HepG2 (cell line): ENCODE data around the gene THRSP. TPM values are rescaled to one million over a fixed set of nuclear protein-coding genes. Genes with fewer than 3 reads are reported as not detected.
"Not testable (repeated sequence)": the region's sequence is repeated elsewhere in the genome, so short reads cannot be mapped to it uniquely, and the experiment has no call there.

Experiments used
- ATAC-seq: fragments of 200-7000 bp; cut with Tn5 transposase; 3 replicates; pipeline ENCODE4 v1.9.1; 2020; ENCODE audit warnings: mild to moderate bottlenecking, moderate library complexity
- BruUV-seq: library from RNA; stranded (reverse); fragments of 400-500 nt; replicated peaks from 2 replicates; lab custom pipeline; 2021; lab: Mats Ljungman, UMichigan
- CTCF ChIA-PET: fragments of 300-600 bp; formaldehyde crosslinking; extraction: SDS; loops from one replicate; lab custom pipeline; 2021; ENCODE audit warnings: low total read pairs, inconsistent platforms, low intra/inter-chr PET ratio; lab: Yijun Ruan, JAX
- POLR2A ChIA-PET: fragments of 350-600 bp; sonication (Branson Sonifier 250); formaldehyde crosslinking; loops from one replicate; lab custom pipeline; 2020; ENCODE audit warnings: antibody characterized with exemption, inconsistent platforms; lab: Yijun Ruan, JAX
- DNase-seq: peaks from one replicate; pipeline ENCODE4 v3.0.0-alpha.2; 2015; ENCODE audit warnings: low spot score
- FAIRE-seq: peaks from 3 replicates; lab custom pipeline; 2011; peaks lifted over from hg19 to GRCh38; lab: Jason Lieb, UNC
- H2AFZ ChIP-seq: one replicate; pipeline ENCODE4 v1.6.1; 2011; ENCODE audit warnings: low read length, inconsistent platforms
- H3K27ac ChIP-seq: fragments of 300-600 bp; 3 replicates; pipeline ENCODE4 v1.8.0; 2011; ENCODE audit warnings: mixed run types, mild to moderate bottlenecking, mixed read lengths, low read length, inconsistent platforms; ENCODE audit not compliant: insufficient read depth; ENCODE audit errors: extremely low read length
- H3K27me3 ChIP-seq, 2 experiments: fragments of 200-600 bp in 1 of 2; 2 replicates in 1 of 2; 3 replicates in 1 of 2; pipeline versions ENCODE4 v1.6.0 to v1.8.0; 2011; ENCODE audit warnings: low read length in 2 of 2, mild to moderate bottlenecking in 2 of 2, moderate library complexity in 2 of 2, inconsistent platforms in 1 of 2; ENCODE audit not compliant: insufficient read depth in 2 of 2, control insufficient read depth in 1 of 2
- H3K36me3 ChIP-seq, 2 experiments: fragments of 200-600 bp in 1 of 2; replicated peaks in 1 of 2; 2 replicates in 1 of 2; 3 replicates in 1 of 2; pipeline versions ENCODE4 v1.5.1 to v1.8.0; 2011; ENCODE audit warnings: low read length in 2 of 2, inconsistent platforms in 1 of 2; ENCODE audit not compliant: insufficient read depth in 2 of 2, control insufficient read depth in 1 of 2
- H3K4me1 ChIP-seq: 2 replicates; pipeline ENCODE4 v1.5.1; 2012; ENCODE audit warnings: low read length, inconsistent platforms; ENCODE audit not compliant: insufficient read depth
- H3K4me2 ChIP-seq: 2 replicates; pipeline ENCODE4 v1.6.0; 2011; ENCODE audit warnings: low read depth, low read length, inconsistent platforms
- H3K4me3 ChIP-seq, 3 experiments: fragments of 200-600 bp in 1 of 3; sonication (generic), shearing (Covaris generic) in 1 of 3; replicated peaks in 1 of 3; 2 replicates each; pipeline ENCODE4 v1.5.1; 2011 to 2016; ENCODE audit warnings: low read length in 3 of 3, inconsistent platforms in 2 of 3, low read depth in 2 of 3, mild to moderate bottlenecking in 2 of 3, control low read depth in 1 of 3, mixed read lengths in 1 of 3; ENCODE audit not compliant: insufficient read depth in 1 of 3
- H3K79me2 ChIP-seq: one replicate; pipeline ENCODE4 v1.6.1; 2011; ENCODE audit warnings: low read length, inconsistent platforms; ENCODE audit not compliant: insufficient read depth
- H3K9ac ChIP-seq: 2 replicates; pipeline ENCODE4 v1.6.0; 2011; ENCODE audit warnings: mild to moderate bottlenecking, low read depth, low read length, inconsistent platforms; ENCODE audit not compliant: insufficient read depth
- H3K9me3 ChIP-seq: 2 replicates; pipeline ENCODE4 v1.5.1; 2012; ENCODE audit warnings: mild to moderate bottlenecking, low read length
- H4K20me1 ChIP-seq: 2 replicates; pipeline ENCODE4 v1.6.0; 2011; ENCODE audit warnings: inconsistent platforms, mild to moderate bottlenecking, low read length, moderate library complexity; ENCODE audit not compliant: insufficient read depth
- FOXO1 ChIP-seq: sonication (generic); formaldehyde crosslinking; IDR thresholded peaks from 2 replicates; pipeline ENCODE4 v1.4.0; 2020; ENCODE audit warnings: missing genetic modification reagents
- FOXP1 ChIP-seq, 2 experiments: fragments of 450-650 bp in 1 of 2; IDR thresholded peaks; 2 replicates each; pipeline ENCODE4 v1.6.1; 2017 to 2018; ENCODE audit warnings: antibody characterized with exemption in 1 of 2
- SCMH1 ChIP-seq: sonication (generic); formaldehyde crosslinking; IDR thresholded peaks from 2 replicates; pipeline ENCODE4 v1.9.0; 2021; ENCODE audit warnings: missing genetic modification reagents, mild to moderate bottlenecking, borderline replicate concordance
- ZBTB20 ChIP-seq: sonication (generic); formaldehyde crosslinking; IDR thresholded peaks from 2 replicates; pipeline ENCODE4 v1.8.1; 2023; ENCODE audit warnings: missing genetic modification reagents, low read depth, mild to moderate bottlenecking, borderline replicate concordance
- ZNF17 ChIP-seq: sonication (generic); formaldehyde crosslinking; IDR thresholded peaks from 2 replicates; pipeline ENCODE4 v1.5.0; 2020; ENCODE audit warnings: mild to moderate bottlenecking, missing genetic modification reagents
- ZNF614 ChIP-seq: IDR thresholded peaks from 2 replicates; pipeline ENCODE4 v1.6.1; 2018; ENCODE audit warnings: missing biosample characterization, missing genetic modification reagents, inconsistent platforms, borderline replicate concordance
- ZNF792 ChIP-seq: IDR thresholded peaks from 2 replicates; pipeline ENCODE4 v1.6.1; 2016
- WGBS: methylation state at CpG from one replicate; pipeline ENCODE4 v1.1.6; 2017; ENCODE audit warnings: low lambda C conversion rate; 5-methylcytosine and 5-hydroxymethylcytosine counted together
- in situ Hi-C: cut with HindIII; loops from 2 replicates; pipeline ENCODE4 v1.10.0; 2017; ENCODE audit warnings: low pct_unique_long_range_greater_than_20kb; ENCODE audit not compliant: extremely low pct_ligation_motif_present
- intact Hi-C: fragments of 100-400 bp; cut with micrococcal nuclease; formaldehyde crosslinking; loops from one replicate; pipeline ENCODE4 v1.10.0; 2022; ENCODE audit not compliant: unreplicated experiment
- polyA plus RNA-seq, 8 experiments: library from polyadenylated mRNA; depleted of rRNA in 3 of 8; stranded (reverse) in 7 of 8; unstranded in 1 of 8; fragments of >200 nt; fragmentation: Illumina TruSeq in 4 of 8; extraction: Trizol in 4 of 8; gene quantifications; 2 replicates each; pipeline versions ENCODE4 v1.2.1 to v1.2.3, GENCODE V29; 2011 to 2016; ENCODE audit warnings: low read depth in 4 of 8, missing spikeins in 1 of 8, mixed read lengths in 1 of 8; ENCODE audit not compliant: insufficient read depth in 1 of 8
- total RNA-seq, 5 experiments: library from RNA; depleted of rRNA; stranded (reverse); fragments of >200 nt; fragmentation: Illumina TruSeq; extraction: Trizol; gene quantifications; 2 replicates each; pipeline ENCODE4 v1.2.3, GENCODE V29; 2016; ENCODE audit warnings: low read depth in 1 of 5
- TF ChIP-seq, protein P1 (sequence below): sonication (generic); formaldehyde crosslinking; IDR thresholded peaks from 2 replicates; pipeline ENCODE4 v1.4.0; 2020; ENCODE audit warnings: mild to moderate bottlenecking, low read depth, missing genetic modification reagents
- TF ChIP-seq, protein P2 (sequence below): sonication (generic); formaldehyde crosslinking; IDR thresholded peaks from 2 replicates; pipeline ENCODE4 v1.8.1; 2023; ENCODE audit warnings: mild to moderate bottlenecking, missing genetic modification reagents
- TF ChIP-seq, protein P3 (sequence below): IDR thresholded peaks from 2 replicates; pipeline ENCODE4 v1.6.1; 2018; ENCODE audit warnings: missing genetic modification reagents
- TF ChIP-seq, protein P4 (sequence below): sonication (generic); formaldehyde crosslinking; IDR thresholded peaks from 2 replicates; pipeline ENCODE4 v1.5.1; 2020; ENCODE audit warnings: mild to moderate bottlenecking, missing genetic modification reagents, borderline replicate concordance
- TF ChIP-seq, protein P5 (sequence below): sonication (generic); formaldehyde crosslinking; IDR thresholded peaks from 2 replicates; pipeline ENCODE4 v1.8.0; 2022; ENCODE audit warnings: mild to moderate bottlenecking, missing genetic modification reagents, borderline replicate concordance

THRSP gene
- total and polyA plus RNA-seq, 2 of the 13 experiments (the other 11 are each of a cell fraction or from before 2014, with no cell fraction given) = 0.13 to 0.58 TPM

DNA sequence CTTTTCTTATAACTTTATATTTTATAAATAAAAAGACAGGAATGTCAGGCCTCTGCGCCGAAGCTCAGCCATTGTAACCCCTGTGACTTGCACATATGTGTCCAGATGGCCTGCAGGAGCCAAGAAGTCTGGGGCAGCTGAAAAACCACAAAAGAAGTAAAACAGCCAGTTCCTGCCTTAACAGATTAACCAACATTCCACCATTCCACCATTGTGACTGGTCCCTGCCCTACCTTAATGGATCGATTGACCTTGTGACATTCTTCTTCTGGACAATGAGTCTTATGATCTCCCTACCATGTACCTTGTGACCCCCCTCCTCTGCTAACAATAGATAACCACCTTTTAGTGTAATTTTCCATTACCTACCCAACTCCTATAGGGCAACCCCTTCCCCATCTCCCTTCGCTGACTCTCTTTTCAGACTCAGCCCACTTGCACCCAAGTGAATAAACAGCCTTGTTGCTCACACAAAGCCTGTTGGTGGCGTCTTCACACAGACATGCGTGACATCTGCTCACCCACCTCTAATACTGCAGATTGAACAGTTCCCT is 22.9 kb downstream of the THRSP start (continued):
- TF ChIP-seq FOXP1 (IDR thresholded peaks at IDR 0.05) = not testable (repeated sequence)
- peak; percentile 82; the same call in 1 of the 2 replicates for TF ChIP-seq FOXP1 (CRISPR knock-in tag; IDR thresholded peaks at IDR 0.05)
- peak; percentile 66 for TF ChIP-seq FOXO1
- TF ChIP-seq ZNF792 (CRISPR knock-in tag) = 0 out of 2 replicates have a peak, but pooled peaks have one; percentile 63

DNA sequence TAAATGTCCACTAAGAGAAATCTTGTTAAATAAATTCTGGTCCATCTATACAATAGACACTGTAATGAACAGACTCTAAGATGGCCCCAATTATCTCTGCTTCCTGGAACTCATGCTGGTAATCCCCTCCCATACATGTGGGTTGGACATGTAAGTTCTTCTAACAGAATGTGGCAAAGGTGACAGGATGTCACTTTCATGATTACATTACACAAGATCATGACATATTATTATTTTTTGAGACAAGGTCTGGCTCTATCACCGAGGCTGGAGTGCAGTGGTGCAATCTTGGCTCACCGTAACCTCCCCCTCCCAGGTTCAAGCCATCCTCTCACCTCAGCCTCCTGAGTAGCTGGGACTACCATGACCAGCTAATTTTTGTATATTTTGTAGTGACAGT is 30.6 kb downstream of the THRSP start:
- FAIRE-seq (no peak), ATAC-seq (no peak), DNase-seq (no peak)
- H3K27ac ChIP-seq = no peak overlapping the region
- WGBS = 100% methylated on average over 2 of the region's 2 CpGs
- no peaks in the 10 kb centered on the region for H3K9me3 ChIP-seq
- no peak overlapping the region for H3K4me3 ChIP-seq
- H4K20me1 ChIP-seq = no peaks in the 10 kb centered on the region
- H3K4me1 ChIP-seq = peaks cover 49% of the 10 kb centered on the region
- in situ Hi-C loops = no loop called here
- BruUV-seq = no TSS peak
- peaks cover 2 to 8% of the 10 kb centered on the region in 2 experiments; a peak in 2 of 5 replicates for H3K36me3 ChIP-seq
- no peak overlapping the region for H2AFZ ChIP-seq
- no peaks in the 10 kb centered on the region for H3K27me3 ChIP-seq
- ChIA-PET CTCF (no interaction called here), POLR2A (no interaction called here)
- intact Hi-C loops = no loop called here
- H3K79me2 ChIP-seq = no peaks in the 10 kb centered on the region
- H3K9ac ChIP-seq = no peak overlapping the region
- H3K4me2 ChIP-seq = no peak overlapping the region
- TF ChIP-seq ZNF614 (no peak), ZNF17 (CRISPR knock-in tag) (no peak), ZBTB20 (CRISPR knock-in tag) (no peak), SCMH1 (no peak)
- TF ChIP-seq, protein P1, sequence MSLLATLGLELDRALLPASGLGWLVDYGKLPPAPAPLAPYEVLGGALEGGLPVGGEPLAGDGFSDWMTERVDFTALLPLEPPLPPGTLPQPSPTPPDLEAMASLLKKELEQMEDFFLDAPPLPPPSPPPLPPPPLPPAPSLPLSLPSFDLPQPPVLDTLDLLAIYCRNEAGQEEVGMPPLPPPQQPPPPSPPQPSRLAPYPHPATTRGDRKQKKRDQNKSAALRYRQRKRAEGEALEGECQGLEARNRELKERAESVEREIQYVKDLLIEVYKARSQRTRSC = no peak
- TF ChIP-seq, protein P2, sequence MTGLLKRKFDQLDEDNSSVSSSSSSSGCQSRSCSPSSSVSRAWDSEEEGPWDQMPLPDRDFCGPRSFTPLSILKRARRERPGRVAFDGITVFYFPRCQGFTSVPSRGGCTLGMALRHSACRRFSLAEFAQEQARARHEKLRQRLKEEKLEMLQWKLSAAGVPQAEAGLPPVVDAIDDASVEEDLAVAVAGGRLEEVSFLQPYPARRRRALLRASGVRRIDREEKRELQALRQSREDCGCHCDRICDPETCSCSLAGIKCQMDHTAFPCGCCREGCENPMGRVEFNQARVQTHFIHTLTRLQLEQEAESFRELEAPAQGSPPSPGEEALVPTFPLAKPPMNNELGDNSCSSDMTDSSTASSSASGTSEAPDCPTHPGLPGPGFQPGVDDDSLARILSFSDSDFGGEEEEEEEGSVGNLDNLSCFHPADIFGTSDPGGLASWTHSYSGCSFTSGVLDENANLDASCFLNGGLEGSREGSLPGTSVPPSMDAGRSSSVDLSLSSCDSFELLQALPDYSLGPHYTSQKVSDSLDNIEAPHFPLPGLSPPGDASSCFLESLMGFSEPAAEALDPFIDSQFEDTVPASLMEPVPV (CRISPR knock-in tag) = no peak
- TF ChIP-seq, protein P3, sequence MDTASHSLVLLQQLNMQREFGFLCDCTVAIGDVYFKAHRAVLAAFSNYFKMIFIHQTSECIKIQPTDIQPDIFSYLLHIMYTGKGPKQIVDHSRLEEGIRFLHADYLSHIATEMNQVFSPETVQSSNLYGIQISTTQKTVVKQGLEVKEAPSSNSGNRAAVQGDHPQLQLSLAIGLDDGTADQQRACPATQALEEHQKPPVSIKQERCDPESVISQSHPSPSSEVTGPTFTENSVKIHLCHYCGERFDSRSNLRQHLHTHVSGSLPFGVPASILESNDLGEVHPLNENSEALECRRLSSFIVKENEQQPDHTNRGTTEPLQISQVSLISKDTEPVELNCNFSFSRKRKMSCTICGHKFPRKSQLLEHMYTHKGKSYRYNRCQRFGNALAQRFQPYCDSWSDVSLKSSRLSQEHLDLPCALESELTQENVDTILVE (CRISPR knock-in tag) = no peak
- TF ChIP-seq, protein P4, sequence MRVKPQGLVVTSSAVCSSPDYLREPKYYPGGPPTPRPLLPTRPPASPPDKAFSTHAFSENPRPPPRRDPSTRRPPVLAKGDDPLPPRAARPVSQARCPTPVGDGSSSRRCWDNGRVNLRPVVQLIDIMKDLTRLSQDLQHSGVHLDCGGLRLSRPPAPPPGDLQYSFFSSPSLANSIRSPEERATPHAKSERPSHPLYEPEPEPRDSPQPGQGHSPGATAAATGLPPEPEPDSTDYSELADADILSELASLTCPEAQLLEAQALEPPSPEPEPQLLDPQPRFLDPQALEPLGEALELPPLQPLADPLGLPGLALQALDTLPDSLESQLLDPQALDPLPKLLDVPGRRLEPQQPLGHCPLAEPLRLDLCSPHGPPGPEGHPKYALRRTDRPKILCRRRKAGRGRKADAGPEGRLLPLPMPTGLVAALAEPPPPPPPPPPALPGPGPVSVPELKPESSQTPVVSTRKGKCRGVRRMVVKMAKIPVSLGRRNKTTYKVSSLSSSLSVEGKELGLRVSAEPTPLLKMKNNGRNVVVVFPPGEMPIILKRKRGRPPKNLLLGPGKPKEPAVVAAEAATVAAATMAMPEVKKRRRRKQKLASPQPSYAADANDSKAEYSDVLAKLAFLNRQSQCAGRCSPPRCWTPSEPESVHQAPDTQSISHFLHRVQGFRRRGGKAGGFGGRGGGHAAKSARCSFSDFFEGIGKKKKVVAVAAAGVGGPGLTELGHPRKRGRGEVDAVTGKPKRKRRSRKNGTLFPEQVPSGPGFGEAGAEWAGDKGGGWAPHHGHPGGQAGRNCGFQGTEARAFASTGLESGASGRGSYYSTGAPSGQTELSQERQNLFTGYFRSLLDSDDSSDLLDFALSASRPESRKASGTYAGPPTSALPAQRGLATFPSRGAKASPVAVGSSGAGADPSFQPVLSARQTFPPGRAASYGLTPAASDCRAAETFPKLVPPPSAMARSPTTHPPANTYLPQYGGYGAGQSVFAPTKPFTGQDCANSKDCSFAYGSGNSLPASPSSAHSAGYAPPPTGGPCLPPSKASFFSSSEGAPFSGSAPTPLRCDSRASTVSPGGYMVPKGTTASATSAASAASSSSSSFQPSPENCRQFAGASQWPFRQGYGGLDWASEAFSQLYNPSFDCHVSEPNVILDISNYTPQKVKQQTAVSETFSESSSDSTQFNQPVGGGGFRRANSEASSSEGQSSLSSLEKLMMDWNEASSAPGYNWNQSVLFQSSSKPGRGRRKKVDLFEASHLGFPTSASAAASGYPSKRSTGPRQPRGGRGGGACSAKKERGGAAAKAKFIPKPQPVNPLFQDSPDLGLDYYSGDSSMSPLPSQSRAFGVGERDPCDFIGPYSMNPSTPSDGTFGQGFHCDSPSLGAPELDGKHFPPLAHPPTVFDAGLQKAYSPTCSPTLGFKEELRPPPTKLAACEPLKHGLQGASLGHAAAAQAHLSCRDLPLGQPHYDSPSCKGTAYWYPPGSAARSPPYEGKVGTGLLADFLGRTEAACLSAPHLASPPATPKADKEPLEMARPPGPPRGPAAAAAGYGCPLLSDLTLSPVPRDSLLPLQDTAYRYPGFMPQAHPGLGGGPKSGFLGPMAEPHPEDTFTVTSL (CRISPR knock-in tag) = no peak
- TF ChIP-seq, protein P5, sequence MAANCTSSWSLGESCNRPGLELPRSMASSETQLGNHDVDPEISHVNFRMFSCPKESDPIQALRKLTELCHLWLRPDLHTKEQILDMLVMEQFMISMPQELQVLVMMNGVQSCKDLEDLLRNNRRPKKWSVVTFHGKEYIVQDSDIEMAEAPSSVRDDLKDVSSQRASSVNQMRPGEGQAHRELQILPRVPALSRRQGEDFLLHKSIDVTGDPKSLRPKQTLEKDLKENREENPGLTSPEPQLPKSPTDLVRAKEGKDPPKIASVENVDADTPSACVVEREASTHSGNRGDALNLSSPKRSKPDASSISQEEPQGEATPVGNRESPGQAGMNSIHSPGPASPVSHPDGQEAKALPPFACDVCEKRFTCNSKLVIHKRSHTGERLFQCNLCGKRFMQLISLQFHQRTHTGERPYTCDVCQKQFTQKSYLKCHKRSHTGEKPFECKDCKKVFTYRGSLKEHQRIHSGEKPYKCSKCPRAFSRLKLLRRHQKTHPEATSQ = no peak
